H1 (cell line): ENCODE measurements around the gene UBE2E2. TPM values are rescaled to one million over a fixed set of nuclear protein-coding genes. Genes with fewer than 3 reads are reported as not detected.

Experiments
- CTCF ChIA-PET: fragments of 300-600 bp; sonication (Branson Sonifier 250); formaldehyde crosslinking; loops from one replicate; lab custom pipeline; 2021; ENCODE audit not compliant: partially characterized antibody; lab: Charles Lee
- POLR2A ChIA-PET: fragments of 300-600 bp; sonication (Branson Sonifier 250); formaldehyde crosslinking; loops from one replicate; lab custom pipeline; 2021; ENCODE audit warnings: inconsistent platforms; ENCODE audit not compliant: partially characterized antibody; lab: Charles Lee
- DNase-seq, 2 experiments: peaks; one replicate each; pipeline versions ENCODE4 v3.0.0 to v3.0.0-alpha.2; 2010 to 2022; ENCODE audit warnings: low spot score in 2 of 2, low read depth in 1 of 2, mixed read lengths in 1 of 2
- FAIRE-seq: peaks from 2 replicates; lab custom pipeline; 2011; peaks lifted over from hg19 to GRCh38; lab: Jason Lieb, UNC
- H2AFZ ChIP-seq: 2 replicates; pipeline ENCODE4 v1.8.1; 2012; ENCODE audit warnings: low read length, inconsistent platforms
- H2AK5ac ChIP-seq: 2 replicates; pipeline ENCODE4 v1.6.1; 2013; ENCODE audit warnings: low read depth, low read length
- H2BK120ac ChIP-seq: replicated peaks from 2 replicates; pipeline ENCODE3; 2013; ENCODE audit warnings: low read depth, low read length, inconsistent platforms
- H2BK12ac ChIP-seq: 2 replicates; pipeline ENCODE4 v1.6.1; 2013; ENCODE audit warnings: low read depth, low read length
- H2BK15ac ChIP-seq: 2 replicates; pipeline ENCODE4 v1.6.1; 2013; ENCODE audit warnings: low read length
- H2BK20ac ChIP-seq: 2 replicates; pipeline ENCODE4 v1.6.1; 2013; ENCODE audit warnings: low read length
- H2BK5ac ChIP-seq: 2 replicates; pipeline ENCODE4 v1.6.1; 2013; ENCODE audit warnings: low read depth, low read length
- H3K14ac ChIP-seq: 2 replicates; pipeline ENCODE4 v1.6.1; 2013; ENCODE audit warnings: inconsistent platforms; ENCODE audit not compliant: insufficient read length
- H3K18ac ChIP-seq: 2 replicates; pipeline ENCODE4 v1.6.1; 2013; ENCODE audit warnings: low read length; ENCODE audit errors: extremely low read depth
- H3K23ac ChIP-seq: 2 replicates; pipeline ENCODE4 v1.6.1; 2013; ENCODE audit warnings: inconsistent platforms; ENCODE audit not compliant: insufficient read length
- H3K23me2 ChIP-seq: 2 replicates; pipeline ENCODE4 v1.6.1; 2013; ENCODE audit warnings: low read depth, low read length
- H3K27ac ChIP-seq: 2 replicates; pipeline ENCODE4 v1.6.1; 2011; ENCODE audit warnings: low read depth, low read length, inconsistent platforms
- H3K27me3 ChIP-seq, 4 experiments: replicated peaks in 1 of 4; 1 replicate in 1 of 4; 2 replicates in 3 of 4; pipeline versions ENCODE4 v1.6.1 to v1.8.1; 2011 to 2013; ENCODE audit warnings: low read length in 3 of 4, mild to moderate bottlenecking in 3 of 4, inconsistent platforms in 2 of 4, mixed read lengths in 2 of 4, moderate library complexity in 1 of 4; ENCODE audit not compliant: control insufficient read depth in 3 of 4, insufficient read depth in 3 of 4; ENCODE audit errors: extremely low read depth in 1 of 4
- H3K36me3 ChIP-seq, 4 experiments: 2 replicates each; pipeline versions ENCODE4 v1.6.1 to v1.8.1; 2011 to 2013; ENCODE audit warnings: mild to moderate bottlenecking in 4 of 4, low read length in 3 of 4, moderate library complexity in 2 of 4, control low read depth in 1 of 4, inconsistent platforms in 1 of 4; ENCODE audit not compliant: insufficient read depth in 4 of 4, control insufficient read depth in 2 of 4
- H3K4ac ChIP-seq: replicated peaks from 2 replicates; pipeline ENCODE3; 2013; ENCODE audit warnings: low read length, low read depth, mixed read lengths, inconsistent platforms; ENCODE audit not compliant: insufficient read length
- H3K4me1 ChIP-seq, 4 experiments: replicated peaks in 1 of 4; 1 replicate in 1 of 4; 2 replicates in 3 of 4; pipeline versions ENCODE4 v1.6.1 to v1.8.1; 2011 to 2013; ENCODE audit warnings: low read length in 3 of 4, inconsistent platforms in 2 of 4, mixed read lengths in 1 of 4; ENCODE audit not compliant: insufficient read depth in 4 of 4, control insufficient read depth in 3 of 4
- H3K4me2 ChIP-seq, 2 experiments: 2 replicates each; pipeline versions ENCODE4 v1.6.1 to v1.8.1; 2011 to 2013; ENCODE audit warnings: low read depth in 2 of 2, low read length in 2 of 2, control low read depth in 1 of 2, inconsistent platforms in 1 of 2, mild to moderate bottlenecking in 1 of 2; ENCODE audit not compliant: insufficient read depth in 1 of 2
- H3K4me3 ChIP-seq, 4 experiments: fragments of 200-600, 300-600 bp in 1 of 4; sonication (generic), shearing (Covaris generic), sonication (Bioruptor Twin) in 1 of 4; 2 replicates each; pipeline versions ENCODE4 v1.5.1 to v1.8.1; 2011 to 2016; ENCODE audit warnings: low read length in 4 of 4, low read depth in 3 of 4, control low read depth in 2 of 4, inconsistent platforms in 2 of 4, mild to moderate bottlenecking in 2 of 4, mixed read lengths in 1 of 4, moderate library complexity in 1 of 4; ENCODE audit not compliant: insufficient read depth in 2 of 4; ENCODE audit errors: extremely low read depth in 1 of 4
- H3K56ac ChIP-seq: replicated peaks from 2 replicates; pipeline ENCODE3; 2013; ENCODE audit warnings: low read depth, mild to moderate bottlenecking, mixed read lengths, low read length, inconsistent platforms; ENCODE audit not compliant: insufficient read length
- H3K79me1 ChIP-seq: 2 replicates; pipeline ENCODE4 v1.6.1; 2013; ENCODE audit warnings: low read depth, low read length, control low read depth
- H3K79me2 ChIP-seq, 2 experiments: 2 replicates each; pipeline versions ENCODE4 v1.6.1 to v1.8.1; 2012 to 2013; ENCODE audit warnings: low read length in 2 of 2, mild to moderate bottlenecking in 2 of 2, inconsistent platforms in 1 of 2; ENCODE audit not compliant: insufficient read depth in 2 of 2, control insufficient read depth in 1 of 2
- H3K9ac ChIP-seq, 4 experiments: replicated peaks in 1 of 4; 1 replicate in 1 of 4; 2 replicates in 3 of 4; pipeline versions ENCODE4 v1.6.1 to v1.8.1; 2011 to 2013; ENCODE audit warnings: low read depth in 3 of 4, low read length in 3 of 4, control low read depth in 2 of 4, mild to moderate bottlenecking in 2 of 4, moderate library complexity in 2 of 4, inconsistent platforms in 1 of 4; ENCODE audit errors: extremely low read depth in 1 of 4
- H3K9me3 ChIP-seq, 2 experiments: 2 replicates each; pipeline versions ENCODE4 v1.6.1 to v1.8.1; 2012 to 2013; ENCODE audit warnings: mild to moderate bottlenecking in 2 of 2, moderate library complexity in 2 of 2, control low read depth in 1 of 2, inconsistent platforms in 1 of 2, low read depth in 1 of 2, low read length in 1 of 2, mixed read lengths in 1 of 2; ENCODE audit not compliant: insufficient read depth in 2 of 2
- H4K20me1 ChIP-seq, 2 experiments: replicated peaks in 1 of 2; 2 replicates each; pipeline versions ENCODE3 to v1.8.1; 2011 to 2013; ENCODE audit warnings: inconsistent platforms in 2 of 2, low read length in 2 of 2, mild to moderate bottlenecking in 1 of 2; ENCODE audit not compliant: insufficient read depth in 2 of 2, control insufficient read depth in 1 of 2
- H4K5ac ChIP-seq: 2 replicates; pipeline ENCODE4 v1.6.1; 2013; ENCODE audit warnings: low read length, low read depth, mixed read lengths, inconsistent platforms; ENCODE audit not compliant: insufficient read length
- H4K8ac ChIP-seq: 2 replicates; pipeline ENCODE4 v1.8.0; 2013; ENCODE audit warnings: mild to moderate bottlenecking, moderate library complexity, low read length, inconsistent platforms; ENCODE audit not compliant: insufficient read depth; ENCODE audit errors: extremely low read depth
- H4K91ac ChIP-seq: replicated peaks from 2 replicates; pipeline ENCODE3; 2013; ENCODE audit warnings: low read length, mixed read lengths, inconsistent platforms; ENCODE audit not compliant: insufficient read length
- CHD1 ChIP-seq: IDR thresholded peaks from 2 replicates; pipeline ENCODE4 v1.6.1; 2012; ENCODE audit warnings: low read depth, low read length, improper control_type of control experiment
- CREB1 ChIP-seq: IDR thresholded peaks from 2 replicates; pipeline ENCODE4 v1.6.1; 2012; ENCODE audit warnings: inconsistent platforms
- GTF2F1 ChIP-seq: IDR thresholded peaks from 2 replicates; pipeline ENCODE4 v1.6.1; 2012; ENCODE audit warnings: low read depth, low read length, improper control_type of control experiment, borderline replicate concordance
- KDM4A ChIP-seq: IDR thresholded peaks from one replicate; pipeline ENCODE4 v1.7.1; 2012; ENCODE audit warnings: low read depth, mild to moderate bottlenecking, moderate library complexity, low read length, inconsistent platforms; ENCODE audit not compliant: severe bottlenecking
- RFX5 ChIP-seq: IDR thresholded peaks from 2 replicates; pipeline ENCODE4 v1.6.1; 2011; ENCODE audit warnings: low read depth, low read length, improper control_type of control experiment, borderline replicate concordance
- SP1 ChIP-seq: IDR thresholded peaks from 2 replicates; pipeline ENCODE4 v1.6.1; 2011; ENCODE audit warnings: low read depth, low read length
- TAF1 ChIP-seq: IDR thresholded peaks from 2 replicates; pipeline ENCODE4 v1.6.1; 2011; ENCODE audit warnings: mild to moderate bottlenecking, low read depth, low read length
- TAF7 ChIP-seq: optimal IDR thresholded peaks from 2 replicates; pipeline ENCODE3; 2011; ENCODE audit warnings: low read depth, mild to moderate bottlenecking, inconsistent platforms, low read length, moderate library complexity, borderline replicate concordance
- TBP ChIP-seq: IDR thresholded peaks from 2 replicates; pipeline ENCODE4 v1.6.1; 2011; ENCODE audit warnings: low read depth, low read length, improper control_type of control experiment
- ZNF274 ChIP-seq: IDR thresholded peaks from 2 replicates; pipeline ENCODE4 v1.7.0; 2012; ENCODE audit warnings: low read length, borderline replicate concordance; ENCODE audit errors: extremely low read depth
- WGBS, 2 experiments: shearing (Covaris generic) in 1 of 2; methylation state at CpG; one replicate each; pipeline versions ENCODE4 v1.1.6 to v1.1.7; 2013 to 2015; ENCODE audit warnings: low lambda C conversion rate in 2 of 2, mixed read lengths in 2 of 2, inconsistent platforms in 1 of 2, low coverage in 1 of 2, missing lambda C conversion rate in 1 of 2; ENCODE audit not compliant: insufficient replicate concordance in 2 of 2, insufficient coverage in 1 of 2, insufficient read length in 1 of 2; ENCODE audit errors: extremely low coverage in 1 of 2, missing lambda C conversion rate in 1 of 2; 5-methylcytosine and 5-hydroxymethylcytosine counted together
- polyA plus RNA-seq, 7 experiments: library from polyadenylated mRNA; depleted of rRNA in 3 of 7; stranded (reverse) in 5 of 7; unstranded in 2 of 7; fragments of >200 nt in 5 of 7; fragments of 200-250 nt in 2 of 7; gene quantifications; 1 replicate in 5 of 7; 2 replicates in 1 of 7; 4 replicates in 1 of 7; pipeline versions ENCODE4 v1.2.1 to v1.2.3, GENCODE V29; 2011 to 2013; ENCODE audit warnings: missing spikeins in 2 of 7, mixed read lengths in 2 of 7
- total RNA-seq: library from RNA; stranded (reverse); fragmentation: NEBNext Ultra II Directional; extraction: Animal tissue kit (Norgen Biotek cat#: 25700); gene quantifications from 2 replicates; pipeline ENCODE4 v1.2.1, GENCODE V29; 2021
- TF ChIP-seq, protein P1 (sequence below): IDR thresholded peaks from 2 replicates; pipeline ENCODE4 v1.6.1; 2011; ENCODE audit warnings: low read depth, mild to moderate bottlenecking, low read length; ENCODE audit not compliant: insufficient read depth
- TF ChIP-seq, protein P2 (sequence below): IDR thresholded peaks from 2 replicates; pipeline ENCODE4 v1.6.1; 2012; ENCODE audit warnings: inconsistent platforms

Gene UBE2E2
- total and polyA plus RNA-seq, 2 of the 8 experiments (the other 6 are each of a cell fraction or from before 2014, with no cell fraction given) = 57.6 to 70.6 TPM

DNA sequence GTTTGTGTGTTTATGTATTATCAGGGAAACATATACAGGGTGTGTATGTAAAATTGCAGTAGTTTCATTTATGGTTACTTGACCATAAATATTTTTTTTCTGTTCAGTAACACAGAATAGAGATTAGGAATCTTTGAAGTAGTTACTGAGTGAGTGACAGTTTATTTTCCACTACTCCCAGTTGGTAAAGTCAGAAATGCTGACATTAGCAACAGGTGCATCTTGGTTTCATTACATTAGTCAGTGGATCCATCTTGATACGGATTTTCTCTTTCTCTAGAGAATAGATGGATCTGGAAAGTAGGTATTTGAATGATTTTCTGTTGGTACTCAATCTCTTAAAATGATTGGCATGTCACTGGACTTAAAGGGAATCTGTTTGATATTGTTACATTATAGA, 6.0 kb downstream of the UBE2E2 start:
- peaks cover 0 to 90% of the 10 kb centered on the region in 2 experiments; a peak in 2 of 4 replicates for H3K79me2 ChIP-seq
- no peaks in the 10 kb centered on the region; the same call in 1 of the 2 replicates for H3K79me1 ChIP-seq
- H3K4me1 ChIP-seq = peaks cover 0 to 5% (median 1%) of the 10 kb centered on the region in 4 experiments; a peak in 3 of 7 replicates
- H3K23me2 ChIP-seq = no peaks in the 10 kb centered on the region
- no peaks in the 10 kb centered on the region for H3K27me3 ChIP-seq
- no peak overlapping the region for H3K56ac ChIP-seq
- ChIA-PET POLR2A (no interaction called here), CTCF (no interaction called here)
- no peaks in the 10 kb centered on the region for H3K9me3 ChIP-seq
- H4K8ac ChIP-seq = no peak overlapping the region
- no peak overlapping the region for H4K5ac ChIP-seq
- H3K23ac ChIP-seq = no peak overlapping the region
- 57% methylated on average over 1 of the region's 1 CpG; no CpG with 5 or more reads in 1 of the 2 experiments for WGBS, 2 experiments
- H4K91ac ChIP-seq = no peak overlapping the region
- H3K36me3 ChIP-seq = no peaks in the 10 kb centered on the region
- no peak overlapping the region for H3K4ac ChIP-seq
- no peak overlapping the region for H2BK120ac ChIP-seq
- TF ChIP-seq CREB1 (no peak), SP1 (no peak), ZNF274 (no peak), CHD1 (no peak), RFX5 (no peak), TBP (no peak), KDM4A (no peak), TAF1 (no peak), GTF2F1 (no peak), TAF7 (no peak)
- TF ChIP-seq, protein P1, sequence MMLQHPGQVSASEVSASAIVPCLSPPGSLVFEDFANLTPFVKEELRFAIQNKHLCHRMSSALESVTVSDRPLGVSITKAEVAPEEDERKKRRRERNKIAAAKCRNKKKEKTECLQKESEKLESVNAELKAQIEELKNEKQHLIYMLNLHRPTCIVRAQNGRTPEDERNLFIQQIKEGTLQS = no peak
- TF ChIP-seq, protein P2, sequence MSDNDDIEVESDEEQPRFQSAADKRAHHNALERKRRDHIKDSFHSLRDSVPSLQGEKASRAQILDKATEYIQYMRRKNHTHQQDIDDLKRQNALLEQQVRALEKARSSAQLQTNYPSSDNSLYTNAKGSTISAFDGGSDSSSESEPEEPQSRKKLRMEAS = no peak
- H2BK15ac ChIP-seq = no peak overlapping the region
- no peak overlapping the region for H2BK5ac ChIP-seq
- no peak overlapping the region for H2AFZ ChIP-seq
- H3K18ac ChIP-seq = no peak overlapping the region
- H2BK12ac ChIP-seq = no peak overlapping the region
- H3K9ac ChIP-seq = no peak overlapping the region
- no peak for FAIRE-seq
- no peak overlapping the region for H3K4me3 ChIP-seq
- no peak overlapping the region for H3K4me2 ChIP-seq
- no peak overlapping the region for H2BK20ac ChIP-seq
- H2AK5ac ChIP-seq = no peak overlapping the region
- DNase-seq = no peak
- H3K27ac ChIP-seq = no peak overlapping the region
- H4K20me1 ChIP-seq = peaks cover 0 to 4% of the 10 kb centered on the region in 2 experiments
- H3K14ac ChIP-seq = no peak overlapping the region
